ENCODE measurements around the gene PCP2.

GRCh38 chr19:7643031-7643415 lies 9.5 kb upstream of the PCP2 start:
- no peak for TF ChIP-seq CTCF (conservative IDR thresholded peaks at IDR 0.05; ENCODE audit: low read length)
- TF ChIP-seq EZH2phosphoT487 (IDR thresholded peaks at IDR 0.05; ENCODE audit: borderline replicate concordance), result no peak
